RPMI7951 (cell line): ENCODE data around the gene LRP2. TPM values are rescaled to one million over a fixed set of nuclear protein-coding genes. Genes with fewer than 3 reads are reported as not detected.
"Not testable (repeated sequence)": the region's sequence is repeated elsewhere in the genome, so short reads cannot be mapped to it uniquely, and the experiment has no call there.

Experiments used
- DNase-seq: peaks from one replicate; pipeline ENCODE4 v3.0.0-alpha.2; 2012; ENCODE audit warnings: low read depth
- total RNA-seq: library from RNA; depleted of rRNA; stranded (reverse); fragments of >200 nt; shearing (Covaris generic); gene quantifications from 2 replicates; pipeline ENCODE4 v1.2.3, GENCODE V29; 2014; rRNA removed

The LRP2 gene
- total RNA-seq = not detected in 2 replicates

- DNase-seq = no peak
Observed at GRCh38 chr2:169362118-169362893, at the start of gene LRP2. TSS of gene LRP2 (minus strand) at chr2:169362534. CDS start at chr2:169362399, 135 bp downstream.

GRCh38 chr2:169406891-169407290 lies 44.6 kb upstream of the LRP2 start:
- no peak for DNase-seq

GRCh38 chr2:169399491-169399890 lies 37.2 kb upstream of the LRP2 start:
- DNase-seq = not testable (repeated sequence)

- DNase-seq = no peak
Observed at GRCh38 chr2:169397697-169398096, 35.4 kb upstream of the LRP2 start.

- DNase-seq = no peak
Observed at GRCh38 chr2:169395821-169396374, 33.6 kb upstream of the LRP2 start.

GRCh38 chr2:169393068-169393590 lies 30.8 kb upstream of the LRP2 start:
- DNase-seq = no peak

- no peak for DNase-seq
Observed at GRCh38 chr2:169391236-169391635, 28.9 kb upstream of the LRP2 start.

- DNase-seq = no peak
Observed at GRCh38 chr2:169388161-169388560, 25.8 kb upstream of the LRP2 start.

- DNase-seq = no peak
Observed at GRCh38 chr2:169386722-169387121, 24.4 kb upstream of the LRP2 start.

GRCh38 chr2:169384816-169385215 lies 22.5 kb upstream of the LRP2 start:
- DNase-seq = no peak

GRCh38 chr2:169372561-169372960 lies 10.2 kb upstream of the LRP2 start:
- DNase-seq = no peak

GRCh38 chr2:169366066-169366465 lies 3.7 kb upstream of the LRP2 start:
- DNase-seq = no peak

- no peak for DNase-seq
Observed at GRCh38 chr2:169365029-169365480, 2.7 kb upstream of the LRP2 start.

GRCh38 chr2:169363560-169364150 lies 1.3 kb upstream of the LRP2 start:
- no peak for DNase-seq

- no peak for DNase-seq
Observed at GRCh38 chr2:169362894-169363559, 693 bp upstream of the LRP2 start.

- DNase-seq = no peak
Observed at GRCh38 chr2:169361706-169362117, 622 bp downstream of the LRP2 start.

- no peak for DNase-seq
Observed at GRCh38 chr2:169360984-169361705, 1.2 kb downstream of the LRP2 start.

- DNase-seq = no peak
Observed at GRCh38 chr2:169358016-169358415, 4.3 kb downstream of the LRP2 start.

- peak; percentile 17 for DNase-seq
Observed at GRCh38 chr2:169354244-169354643, 8.1 kb downstream of the LRP2 start.

GRCh38 chr2:169351725-169352124 lies 10.6 kb downstream of the LRP2 start:
- DNase-seq = no peak

- no peak for DNase-seq
Observed at GRCh38 chr2:169349535-169349934, 12.8 kb downstream of the LRP2 start.
